ENCODE data around the gene ANKZF1. TPM values are rescaled to one million over a fixed set of nuclear protein-coding genes. Genes with fewer than 3 reads are reported as not detected.
A peak's percentile ranks its signal among the peaks of the same experiment; 100 is the strongest.

ANKZF1 gene
- polyA plus RNA-seq, 2 donors: 20.4 to 40.7 TPM

GRCh38 chr2:219246559-219246958 lies 17.0 kb downstream of the ANKZF1 start:
- H3K36me3 ChIP-seq (ENCODE audit: control insufficient read depth in 2 of 2, insufficient read depth in 2 of 2, low read length in 1 of 2): peaks cover 10 to 19% of the 10 kb centered on the region in 2 donors
- H3K27ac ChIP-seq (ENCODE audit: low read depth in 2 of 2, low read length in 1 of 2): peak overlapping the region; percentile 12 to 44
- no peaks in the 10 kb centered on the region for H3K27me3 ChIP-seq (ENCODE audit: control insufficient read depth in 1 of 2, insufficient read depth in 2 of 2, low read length in 2 of 2)
- H3K4me3 ChIP-seq (ENCODE audit: low read depth in 1 of 2, low read length in 2 of 2): no peak overlapping the region
- no peaks in the 10 kb centered on the region for H3K9me3 ChIP-seq (ENCODE audit: control insufficient read depth in 2 of 2, insufficient read depth in 1 of 2, low read depth in 1 of 2, low read length in 1 of 2)
- WGBS, 2 donors: 92 to 93% methylated on average over 10 of the region's 10 CpGs
- H3K4me1 ChIP-seq (ENCODE audit: control insufficient read depth in 2 of 2, insufficient read depth in 2 of 2, low read length in 1 of 2): peaks cover 13 to 36% of the 10 kb centered on the region in 2 donors

- Histone ChIP-seq H3K27ac (ENCODE audit: low read depth in 2 of 2, low read length in 1 of 2) (peak overlapping the region; percentile 98 to 99), H3K9me3 (ENCODE audit: control insufficient read depth in 2 of 2, insufficient read depth in 1 of 2, low read depth in 1 of 2, low read length in 1 of 2) (no peaks in the 10 kb centered on the region), H3K27me3 (ENCODE audit: control insufficient read depth in 1 of 2, insufficient read depth in 2 of 2, low read length in 2 of 2) (no peaks in the 10 kb centered on the region), H3K4me1 (ENCODE audit: control insufficient read depth in 2 of 2, insufficient read depth in 2 of 2, low read length in 1 of 2) (peaks cover 13 to 42% of the 10 kb centered on the region in 2 donors), H3K4me3 (ENCODE audit: low read depth in 1 of 2, low read length in 2 of 2) (no peak overlapping the region), H3K36me3 (ENCODE audit: control insufficient read depth in 2 of 2, insufficient read depth in 2 of 2, low read length in 1 of 2) (peaks cover 10 to 20% of the 10 kb centered on the region in 2 donors)
- 80 to 81% methylated on average over 17 of the region's 17 CpGs for WGBS, 2 donors
These were observed 18.4 kb downstream of the ANKZF1 start for GRCh38 chr2:219247678-219248642.

DNA sequence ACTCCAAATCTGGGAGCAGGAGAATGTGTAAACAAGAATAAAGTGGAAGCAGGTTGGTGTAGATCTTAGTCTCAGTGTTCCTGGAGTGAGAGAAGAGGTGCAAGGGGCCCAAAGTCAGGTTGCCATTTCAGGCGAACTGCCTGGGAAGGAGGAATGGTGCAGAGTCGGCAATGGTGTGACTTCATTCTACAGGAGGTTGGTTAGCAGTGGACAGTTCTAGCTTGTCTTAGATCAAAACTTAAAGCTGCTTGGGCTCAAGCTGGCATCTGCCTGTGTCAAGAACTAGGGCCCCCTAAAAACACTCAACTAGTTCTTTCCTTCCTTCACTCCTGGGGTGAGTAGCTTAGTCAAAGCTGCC lies 19.2 kb downstream of the ANKZF1 start:
- WGBS, 2 donors: 53 to 55% methylated on average over 2 of the region's 2 CpGs

DNA sequence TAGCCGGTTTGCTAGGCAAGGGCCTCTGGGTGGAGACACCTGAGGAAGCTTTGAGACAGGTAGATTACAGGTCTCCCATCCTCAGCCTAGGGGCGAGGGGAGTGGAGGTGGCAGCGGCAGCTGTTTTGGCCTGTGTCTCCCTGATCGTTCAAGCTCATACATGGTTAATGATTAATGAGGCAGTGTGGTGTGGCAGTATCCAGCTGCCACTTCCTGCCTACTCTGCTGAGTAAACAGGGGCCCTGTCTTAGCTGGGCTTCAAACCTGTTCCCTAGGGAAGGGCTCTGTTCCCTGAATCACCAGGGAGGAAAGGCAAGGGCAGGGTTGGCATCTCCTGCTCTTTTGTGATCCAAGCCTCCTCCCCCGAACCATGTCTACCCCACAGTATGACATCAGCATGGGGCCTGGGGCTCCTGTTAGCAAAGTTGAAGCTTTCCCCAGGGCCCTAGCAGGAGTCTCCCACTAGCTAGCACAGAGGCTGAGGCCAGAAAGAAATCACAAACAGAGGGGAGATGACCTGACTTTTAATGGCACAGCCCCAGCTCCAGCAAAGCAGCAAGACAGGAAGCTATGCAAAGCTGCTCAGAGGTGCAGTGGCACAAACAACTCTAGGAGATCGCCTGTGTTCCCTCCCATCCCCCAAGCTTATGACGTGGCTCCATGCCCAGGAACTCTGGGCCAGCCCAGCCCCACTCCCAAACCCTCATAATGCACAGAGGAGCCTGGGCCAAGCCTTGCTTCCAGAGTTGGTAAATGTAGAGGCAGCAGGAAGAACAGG lies 19.8 kb downstream of the ANKZF1 start:
- peak overlapping the region; percentile 6 to 29 for H3K4me3 ChIP-seq (ENCODE audit: low read depth in 1 of 2, low read length in 2 of 2)
- peaks cover 10 to 20% of the 10 kb centered on the region in 2 donors for H3K36me3 ChIP-seq (ENCODE audit: control insufficient read depth in 2 of 2, insufficient read depth in 2 of 2, low read length in 1 of 2)
- no peaks in the 10 kb centered on the region for H3K27me3 ChIP-seq (ENCODE audit: control insufficient read depth in 1 of 2, insufficient read depth in 2 of 2, low read length in 2 of 2)
- H3K27ac ChIP-seq (ENCODE audit: low read depth in 2 of 2, low read length in 1 of 2): peak overlapping the region; percentile 98 to 99
- WGBS, 2 donors: 7 to 9% methylated on average over 7 of the region's 7 CpGs
- H3K9me3 ChIP-seq (ENCODE audit: control insufficient read depth in 2 of 2, insufficient read depth in 1 of 2, low read depth in 1 of 2, low read length in 1 of 2): no peaks in the 10 kb centered on the region
- H3K4me1 ChIP-seq (ENCODE audit: control insufficient read depth in 2 of 2, insufficient read depth in 2 of 2, low read length in 1 of 2): peaks cover 13 to 42% of the 10 kb centered on the region in 2 donors

More for the DNA sequence above, 19.2 kb downstream of the ANKZF1 start:
- H3K9me3 ChIP-seq (ENCODE audit: control insufficient read depth in 2 of 2, insufficient read depth in 1 of 2, low read depth in 1 of 2, low read length in 1 of 2): no peaks in the 10 kb centered on the region
- peaks cover 10 to 20% of the 10 kb centered on the region in 2 donors for H3K36me3 ChIP-seq (ENCODE audit: control insufficient read depth in 2 of 2, insufficient read depth in 2 of 2, low read length in 1 of 2)
- no peaks in the 10 kb centered on the region for H3K27me3 ChIP-seq (ENCODE audit: control insufficient read depth in 1 of 2, insufficient read depth in 2 of 2, low read length in 2 of 2)
- H3K27ac ChIP-seq (ENCODE audit: low read depth in 2 of 2, low read length in 1 of 2): peak overlapping the region; percentile 98 to 99
- H3K4me1 ChIP-seq (ENCODE audit: control insufficient read depth in 2 of 2, insufficient read depth in 2 of 2, low read length in 1 of 2): peaks cover 13 to 42% of the 10 kb centered on the region in 2 donors
- H3K4me3 ChIP-seq (ENCODE audit: low read depth in 1 of 2, low read length in 2 of 2): peak overlapping the region in 1 of 2 donors; percentile 29

GRCh38 chr2:219250049-219250781 lies 20.6 kb downstream of the ANKZF1 start:
- Histone ChIP-seq H3K36me3 (ENCODE audit: control insufficient read depth in 2 of 2, insufficient read depth in 2 of 2, low read length in 1 of 2) (peaks cover 10 to 20% of the 10 kb centered on the region in 2 donors), H3K4me1 (ENCODE audit: control insufficient read depth in 2 of 2, insufficient read depth in 2 of 2, low read length in 1 of 2) (peaks cover 13 to 42% of the 10 kb centered on the region in 2 donors), H3K4me3 (ENCODE audit: low read depth in 1 of 2, low read length in 2 of 2) (peak overlapping the region in 1 of 2 donors; percentile 29), H3K27me3 (ENCODE audit: control insufficient read depth in 1 of 2, insufficient read depth in 2 of 2, low read length in 2 of 2) (no peaks in the 10 kb centered on the region), H3K27ac (ENCODE audit: low read depth in 2 of 2, low read length in 1 of 2) (peak overlapping the region; percentile 98 to 99), H3K9me3 (ENCODE audit: control insufficient read depth in 2 of 2, insufficient read depth in 1 of 2, low read depth in 1 of 2, low read length in 1 of 2) (no peaks in the 10 kb centered on the region)
- 57 to 62% methylated on average over 22 of the region's 22 CpGs for WGBS, 2 donors

- 73 to 84% methylated on average over 6 of the region's 6 CpGs for WGBS, 2 donors
- no peaks in the 10 kb centered on the region for H3K9me3 ChIP-seq (ENCODE audit: control insufficient read depth in 2 of 2, insufficient read depth in 1 of 2, low read depth in 1 of 2, low read length in 1 of 2)
These were observed 22.1 kb downstream of the ANKZF1 start for GRCh38 chr2:219251656-219252055.

DNA sequence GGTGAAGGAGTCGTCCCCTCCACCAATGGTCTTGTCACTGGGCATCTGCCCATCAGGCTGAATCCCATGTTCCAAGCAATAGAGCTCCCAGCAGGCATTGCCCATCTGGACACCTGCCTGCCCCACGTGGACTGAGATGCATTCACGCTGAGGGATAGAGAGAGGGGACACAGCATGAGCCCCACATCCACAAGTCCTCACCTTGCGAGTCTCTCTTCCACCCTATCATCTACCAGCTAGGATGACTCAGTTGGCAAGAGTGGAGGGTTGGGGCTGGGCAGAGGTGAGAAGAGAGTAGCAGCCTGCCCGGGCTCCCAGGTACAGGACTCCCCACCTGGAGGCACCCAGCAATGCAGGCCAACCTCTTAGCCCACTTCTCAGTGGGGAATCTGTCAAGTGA lies 22.5 kb downstream of the ANKZF1 start:
- no peaks in the 10 kb centered on the region for H3K9me3 ChIP-seq (ENCODE audit: control insufficient read depth in 2 of 2, insufficient read depth in 1 of 2, low read depth in 1 of 2, low read length in 1 of 2)
- 53 to 58% methylated on average over 5 of the region's 5 CpGs for WGBS, 2 donors
- H3K27me3 ChIP-seq (ENCODE audit: control insufficient read depth in 1 of 2, insufficient read depth in 2 of 2, low read length in 2 of 2): no peaks in the 10 kb centered on the region
- peak overlapping the region; percentile 32 to 91 for H3K27ac ChIP-seq (ENCODE audit: low read depth in 2 of 2, low read length in 1 of 2)
- peaks cover 13 to 36% of the 10 kb centered on the region in 2 donors for H3K4me1 ChIP-seq (ENCODE audit: control insufficient read depth in 2 of 2, insufficient read depth in 2 of 2, low read length in 1 of 2)
- H3K4me3 ChIP-seq (ENCODE audit: low read depth in 1 of 2, low read length in 2 of 2): peak overlapping the region; percentile 68 to 84
- peaks cover 10 to 20% of the 10 kb centered on the region in 2 donors for H3K36me3 ChIP-seq (ENCODE audit: control insufficient read depth in 2 of 2, insufficient read depth in 2 of 2, low read length in 1 of 2)

More at GRCh38 chr2:219251656-219252055, 22.1 kb downstream of the ANKZF1 start:
- peaks cover 13 to 40% of the 10 kb centered on the region in 2 donors for H3K4me1 ChIP-seq (ENCODE audit: control insufficient read depth in 2 of 2, insufficient read depth in 2 of 2, low read length in 1 of 2)
- peak overlapping the region in 1 of 2 donors; percentile 68 for H3K4me3 ChIP-seq (ENCODE audit: low read depth in 1 of 2, low read length in 2 of 2)
- no peaks in the 10 kb centered on the region for H3K27me3 ChIP-seq (ENCODE audit: control insufficient read depth in 1 of 2, insufficient read depth in 2 of 2, low read length in 2 of 2)
- H3K36me3 ChIP-seq (ENCODE audit: control insufficient read depth in 2 of 2, insufficient read depth in 2 of 2, low read length in 1 of 2): peaks cover 10 to 20% of the 10 kb centered on the region in 2 donors
- peak overlapping the region; percentile 32 to 91 for H3K27ac ChIP-seq (ENCODE audit: low read depth in 2 of 2, low read length in 1 of 2)

GRCh38 chr2:219252570-219252899 lies 22.9 kb downstream of the ANKZF1 start:
- Histone ChIP-seq H3K4me1 (ENCODE audit: control insufficient read depth in 2 of 2, insufficient read depth in 2 of 2, low read length in 1 of 2) (peaks cover 13 to 36% of the 10 kb centered on the region in 2 donors), H3K4me3 (ENCODE audit: low read depth in 1 of 2, low read length in 2 of 2) (peak overlapping the region; percentile 68 to 84), H3K36me3 (ENCODE audit: control insufficient read depth in 2 of 2, insufficient read depth in 2 of 2, low read length in 1 of 2) (peaks cover 10 to 19% of the 10 kb centered on the region in 2 donors), H3K27me3 (ENCODE audit: control insufficient read depth in 1 of 2, insufficient read depth in 2 of 2, low read length in 2 of 2) (no peaks in the 10 kb centered on the region), H3K27ac (ENCODE audit: low read depth in 2 of 2, low read length in 1 of 2) (peak overlapping the region; percentile 90 to 91), H3K9me3 (ENCODE audit: control insufficient read depth in 2 of 2, insufficient read depth in 1 of 2, low read depth in 1 of 2, low read length in 1 of 2) (no peaks in the 10 kb centered on the region)
- 8 to 9% methylated on average over 9 of the region's 9 CpGs for WGBS, 2 donors
